MV-4-11 (cell line): ENCODE measurements around the gene PEX7.
"Not testable (repeated sequence)": the region's sequence is repeated elsewhere in the genome, so short reads cannot be mapped to it uniquely, and the experiment has no call there.

Experiments used
- DNase-seq: peaks from one replicate; lab custom pipeline; 2025; lab: John Stamatoyannopoulos, UW

Gene PEX7

GRCh38 chr6:136822376-136823127 lies at the start of gene PEX7:
Gene PEX7, plus strand, starts transcription at chr6:136822592. Its CDS starts 74 bp downstream, at chr6:136822666.
- peak; percentile 88 for DNase-seq

GRCh38 chr6:136772685-136773472 lies 49.5 kb upstream of the PEX7 start:
- peak; percentile 73 for DNase-seq

- DNase-seq, result no peak
These were observed 49.0 kb upstream of the PEX7 start for GRCh38 chr6:136773473-136773796.

- peak; percentile 81 for DNase-seq
These were observed 48.0 kb upstream of the PEX7 start for GRCh38 chr6:136774228-136775041.

GRCh38 chr6:136775081-136775480 lies 47.3 kb upstream of the PEX7 start:
- no peak for DNase-seq

- DNase-seq, result peak; percentile 21
These were observed 46.8 kb upstream of the PEX7 start for GRCh38 chr6:136775548-136775947.

- no peak for DNase-seq
These were observed 44.7 kb upstream of the PEX7 start for GRCh38 chr6:136777651-136778050.

GRCh38 chr6:136779682-136780081 lies 42.7 kb upstream of the PEX7 start:
- no peak for DNase-seq

- DNase-seq, result no peak
These were observed 41.4 kb upstream of the PEX7 start for GRCh38 chr6:136780972-136781371.

GRCh38 chr6:136782021-136782770 lies 40.2 kb upstream of the PEX7 start:
- peak; percentile 79 for DNase-seq

- no peak for DNase-seq
These were observed 39.4 kb upstream of the PEX7 start for GRCh38 chr6:136783021-136783420.

- DNase-seq, result peak; percentile 97
These were observed 38.7 kb upstream of the PEX7 start for GRCh38 chr6:136783495-136784270.

GRCh38 chr6:136784271-136784664 lies 38.1 kb upstream of the PEX7 start:
- DNase-seq, result no peak

- DNase-seq, result peak; percentile 95
These were observed 37.3 kb upstream of the PEX7 start for GRCh38 chr6:136784910-136785746.

GRCh38 chr6:136786658-136787057 lies 35.7 kb upstream of the PEX7 start:
- DNase-seq, result no peak

GRCh38 chr6:136787726-136788068 lies 34.7 kb upstream of the PEX7 start:
- no peak for DNase-seq

- peak; percentile 72 for DNase-seq
These were observed 34.1 kb upstream of the PEX7 start for GRCh38 chr6:136788069-136788902.

- not testable (repeated sequence) for DNase-seq
These were observed 33.0 kb upstream of the PEX7 start for GRCh38 chr6:136789440-136789839.
